GM19397 (cell line): Measurements from ENCODE around the gene SPPL2A.

Source experiments
- ATAC-seq: cut with Tn5 transposase; IDR thresholded peaks from one replicate; pipeline ENCODE4 v1.9.1; 2021; ENCODE audit warnings: mild to moderate bottlenecking, moderate library complexity; ENCODE audit not compliant: unreplicated experiment

Gene SPPL2A

GRCh38 chr15:50774450-50774849, 8.9 kb upstream of the SPPL2A start:
- no peak for ATAC-seq

- ATAC-seq, result no peak
These were observed 7.9 kb upstream of the SPPL2A start for GRCh38 chr15:50773389-50773788.

- ATAC-seq, result no peak
These were observed 1.9 kb upstream of the SPPL2A start for GRCh38 chr15:50767332-50767861.

- no peak for ATAC-seq
These were observed 878 bp downstream of the SPPL2A start for GRCh38 chr15:50764461-50765194.

GRCh38 chr15:50758712-50759205, 6.7 kb downstream of the SPPL2A start:
- no peak for ATAC-seq

- ATAC-seq, result no peak
These were observed 12.0 kb downstream of the SPPL2A start for GRCh38 chr15:50753463-50753862.

- ATAC-seq, result no peak
These were observed 14.1 kb downstream of the SPPL2A start for GRCh38 chr15:50751394-50751793.

- ATAC-seq, result no peak
These were observed 15.2 kb downstream of the SPPL2A start for GRCh38 chr15:50750227-50750705.

- no peak for ATAC-seq
These were observed 18.0 kb downstream of the SPPL2A start for GRCh38 chr15:50747523-50747922.

GRCh38 chr15:50744601-50745000, 20.9 kb downstream of the SPPL2A start:
- no peak for ATAC-seq

- ATAC-seq, result no peak
These were observed 24.6 kb downstream of the SPPL2A start for GRCh38 chr15:50740955-50741354.

GRCh38 chr15:50736823-50737222, 28.7 kb downstream of the SPPL2A start:
- no peak for ATAC-seq

GRCh38 chr15:50735156-50735555, 30.4 kb downstream of the SPPL2A start:
- no peak for ATAC-seq

- no peak for ATAC-seq
These were observed 39.2 kb downstream of the SPPL2A start for GRCh38 chr15:50726315-50726714.

- no peak for ATAC-seq
These were observed 46.8 kb downstream of the SPPL2A start for GRCh38 chr15:50718700-50719125.

- no peak for ATAC-seq
These were observed 53.5 kb downstream of the SPPL2A start for GRCh38 chr15:50712018-50712417.

- no peak for ATAC-seq
These were observed 54.9 kb downstream of the SPPL2A start for GRCh38 chr15:50710585-50710984.

GRCh38 chr15:50707878-50708427, 57.6 kb downstream of the SPPL2A start:
- ATAC-seq, result no peak

- no peak for ATAC-seq
These were observed 62.7 kb downstream of the SPPL2A start for GRCh38 chr15:50702762-50703334.

- ATAC-seq, result no peak
These were observed 67.4 kb downstream of the SPPL2A start for GRCh38 chr15:50698101-50698500.

- ATAC-seq, result no peak
These were observed 68.3 kb downstream of the SPPL2A start for GRCh38 chr15:50697109-50697797.
